Adrenal gland (tissue), 12 donors: ENCODE data around the gene CDC25B. TPM values are rescaled to one million over a fixed set of nuclear protein-coding genes. Genes with fewer than 3 reads are reported as not detected.

Source experiments
- DNase-seq, 7 donors: peaks; one replicate each; pipeline ENCODE4 v3.0.0-alpha.2; 2019 to 2020
- H3K27ac ChIP-seq, 5 donors: fragments of 200-600 bp; sonication (generic) in 4 of 5; 1 replicate in 3 of 5; 2 replicates in 2 of 5; pipeline versions ENCODE4 v1.5.1 to v1.8.0; 2016 to 2020; ENCODE audit warnings: mild to moderate bottlenecking in 1 of 5
- H3K27me3 ChIP-seq: fragments of 200-600 bp; 2 replicates; pipeline ENCODE4 v1.8.0; 2021
- H3K36me3 ChIP-seq, 2 donors: fragments of 200-600 bp; replicated peaks in 1 of 2; 1 replicate in 1 of 2; 2 replicates in 1 of 2; pipeline versions ENCODE4 v1.5.1 to v1.8.0; 2018 to 2022
- H3K4me1 ChIP-seq, 2 donors: fragments of 200-600 bp; replicated peaks in 1 of 2; 1 replicate in 1 of 2; 2 replicates in 1 of 2; pipeline versions ENCODE4 v1.5.1 to v1.8.0; 2018 to 2021
- H3K4me3 ChIP-seq, 4 donors: fragments of 200-600 bp; sonication (generic) in 3 of 4; one replicate each; pipeline ENCODE4 v1.5.1; 2016 to 2018
- H3K9me3 ChIP-seq, 3 donors: fragments of 200-600 bp; sonication (generic) in 1 of 3; replicated peaks in 1 of 3; 1 replicate in 2 of 3; 2 replicates in 1 of 3; pipeline versions ENCODE4 v1.5.1 to v1.8.0; 2016 to 2021
- POLR2A ChIP-seq, 2 donors: fragments of 450-650 bp; IDR thresholded peaks; one replicate each; pipeline ENCODE4 v1.6.1; 2017; ENCODE audit warnings: antibody characterized with exemption in 2 of 2, mild to moderate bottlenecking in 2 of 2, moderate library complexity in 1 of 2
- WGBS, 4 donors: extraction: QIAGEN DNeasy Blood & Tissue Kit in 2 of 4; methylation state at CpG; one replicate each; pipeline versions ENCODE4 v1.1.5 to v1.1.7; 2013 to 2017; 5-methylcytosine and 5-hydroxymethylcytosine counted together
- intact Hi-C, 2 donors: fragments of 100-400 bp; cut with DNase I; formaldehyde crosslinking; loops; one replicate each; pipeline versions ENCODE4 v1.14.1 to v1.15.0; 2022 to 2023
- polyA plus RNA-seq, 3 donors: library from polyadenylated mRNA; stranded (reverse); fragments of 200-250 nt in 2 of 3; fragments of 350-450 nt in 1 of 3; fragmentation: Illumina TruSeq in 1 of 3; extraction: RNeasy Lipid Tissue Mini Kit (QIAGEN cat#74804) in 1 of 3; gene quantifications; one replicate each; pipeline ENCODE4 v1.2.3, GENCODE V29; 2013 to 2014
- total RNA-seq, 9 donors: library from RNA; depleted of rRNA in 4 of 9; stranded (reverse); fragments of >200 nt in 4 of 9; fragments of 120-200 nt in 1 of 9; fragmentation: NEBNext Ultra II Directional in 1 of 9; extraction: Animal tissue kit (Norgen Biotek cat#: 25700) in 1 of 9; gene quantifications; one replicate each; pipeline versions ENCODE4 v1.1.0 to v1.2.4, GENCODE V29; 2013 to 2023
- TF ChIP-seq, protein P1 (sequence below), 6 experiments: fragments of 450-650 bp in 4 of 6; fragments of 200-600 bp in 2 of 6; sonication (generic) in 1 of 6; IDR thresholded peaks; 1 replicate in 5 of 6; 2 replicates in 1 of 6; pipeline versions ENCODE4 v1.5.1 to v1.8.0; 2016 to 2021; ENCODE audit warnings: antibody characterized with exemption in 6 of 6, mild to moderate bottlenecking in 2 of 6, moderate library complexity in 1 of 6
- donor health status: healthy with polysubstance abuse.
- donor health status: Bipolar disorder and iron deficiency.
- donor health status: DM: yes; HTN: yes; CAD: no.
- donor health status: DM: no; HTN: no; CAD: no.
- donor health status: DM: no; HTN: no; CAD: no.
- donor health status: DM: yes; HTN: yes; CAD: no.

The CDC25B gene
- total and polyA plus RNA-seq, 12 donors, result 5.5 to 61.7 (median 14.7) TPM

- Histone ChIP-seq H3K27ac (no peak overlapping the region), H3K9me3 (no peaks in the 10 kb centered on the region), H3K4me3 (no peak overlapping the region), H3K27me3 (no peaks in the 10 kb centered on the region), H3K36me3 (peaks cover 0 to 46% of the 10 kb centered on the region in 2 donors), H3K4me1 (peaks cover 29 to 37% of the 10 kb centered on the region in 2 donors)
- TF ChIP-seq POLR2A (IDR thresholded peaks at IDR 0.05), result no peak
- TF ChIP-seq, protein P1, sequence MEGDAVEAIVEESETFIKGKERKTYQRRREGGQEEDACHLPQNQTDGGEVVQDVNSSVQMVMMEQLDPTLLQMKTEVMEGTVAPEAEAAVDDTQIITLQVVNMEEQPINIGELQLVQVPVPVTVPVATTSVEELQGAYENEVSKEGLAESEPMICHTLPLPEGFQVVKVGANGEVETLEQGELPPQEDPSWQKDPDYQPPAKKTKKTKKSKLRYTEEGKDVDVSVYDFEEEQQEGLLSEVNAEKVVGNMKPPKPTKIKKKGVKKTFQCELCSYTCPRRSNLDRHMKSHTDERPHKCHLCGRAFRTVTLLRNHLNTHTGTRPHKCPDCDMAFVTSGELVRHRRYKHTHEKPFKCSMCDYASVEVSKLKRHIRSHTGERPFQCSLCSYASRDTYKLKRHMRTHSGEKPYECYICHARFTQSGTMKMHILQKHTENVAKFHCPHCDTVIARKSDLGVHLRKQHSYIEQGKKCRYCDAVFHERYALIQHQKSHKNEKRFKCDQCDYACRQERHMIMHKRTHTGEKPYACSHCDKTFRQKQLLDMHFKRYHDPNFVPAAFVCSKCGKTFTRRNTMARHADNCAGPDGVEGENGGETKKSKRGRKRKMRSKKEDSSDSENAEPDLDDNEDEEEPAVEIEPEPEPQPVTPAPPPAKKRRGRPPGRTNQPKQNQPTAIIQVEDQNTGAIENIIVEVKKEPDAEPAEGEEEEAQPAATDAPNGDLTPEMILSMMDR (IDR thresholded peaks at IDR 0.05), result no peak
- no peak for DNase-seq
- 81 to 95% (median 86%) methylated on average over 11 of the region's 11 CpGs for WGBS, 4 donors
- intact Hi-C loops, result no loop called here
These were observed 8.2 kb downstream of the CDC25B start for GRCh38 chr20:3804254-3804751.

- peaks cover 29 to 37% of the 10 kb centered on the region in 2 donors for H3K4me1 ChIP-seq
These were observed 8.7 kb downstream of the CDC25B start for GRCh38 chr20:3804781-3805180.

DNA sequence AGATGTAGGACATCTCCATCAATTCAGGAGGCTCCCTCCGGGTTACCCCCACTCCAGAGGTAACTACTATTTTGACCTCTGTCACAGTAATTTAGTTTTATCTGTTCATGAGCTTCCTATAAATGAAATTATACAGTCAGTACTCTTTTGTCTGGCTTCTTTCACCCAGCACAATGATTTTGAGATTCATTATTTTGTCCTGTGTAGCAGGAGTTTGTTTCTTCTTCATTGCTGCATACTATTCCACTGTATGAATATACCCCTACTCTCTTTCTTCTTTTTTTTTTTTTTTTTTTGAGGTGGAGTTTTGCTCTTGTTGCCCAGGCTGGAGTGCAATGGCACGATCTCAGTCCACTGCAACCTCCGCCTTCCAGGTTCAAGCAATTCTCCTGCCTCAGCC lies 12.4 kb downstream of the CDC25B start:
- intact Hi-C loops, result no loop called here
- peak overlapping the region in 1 of 4 donors; percentile 37 for H3K4me3 ChIP-seq
- TF ChIP-seq POLR2A (IDR thresholded peaks at IDR 0.05), result no peak
- TF ChIP-seq, protein P1 (IDR thresholded peaks at IDR 0.05), result no peak
- H3K9me3 ChIP-seq, result no peaks in the 10 kb centered on the region
- WGBS, 4 donors, result 85 to 94% (median 88%) methylated on average over 3 of the region's 3 CpGs
- H3K27me3 ChIP-seq, result no peaks in the 10 kb centered on the region
- peak overlapping the region; percentile 92 to 97 (median 96) for H3K27ac ChIP-seq
- peaks cover 41 to 67% of the 10 kb centered on the region in 2 donors for H3K4me1 ChIP-seq
- DNase-seq, result no peak
- H3K36me3 ChIP-seq, result peaks cover 0 to 13% of the 10 kb centered on the region in 2 donors

More at GRCh38 chr20:3804781-3805180, 8.7 kb downstream of the CDC25B start:
- DNase-seq, result peak in 1 of 7 donors; percentile 24
- TF ChIP-seq POLR2A (IDR thresholded peaks at IDR 0.05), result no peak
- TF ChIP-seq, protein P1 (IDR thresholded peaks at IDR 0.05), result no peak
- H3K9me3 ChIP-seq, result no peaks in the 10 kb centered on the region
- intact Hi-C loops, result no loop called here
- H3K27me3 ChIP-seq, result no peaks in the 10 kb centered on the region
- WGBS, 4 donors, result 86 to 94% (median 93%) methylated on average over 2 to 11 of the region's 11 CpGs
- no peak overlapping the region for H3K4me3 ChIP-seq
- H3K27ac ChIP-seq, result no peak overlapping the region
- H3K36me3 ChIP-seq, result peaks cover 0 to 46% of the 10 kb centered on the region in 2 donors

DNA sequence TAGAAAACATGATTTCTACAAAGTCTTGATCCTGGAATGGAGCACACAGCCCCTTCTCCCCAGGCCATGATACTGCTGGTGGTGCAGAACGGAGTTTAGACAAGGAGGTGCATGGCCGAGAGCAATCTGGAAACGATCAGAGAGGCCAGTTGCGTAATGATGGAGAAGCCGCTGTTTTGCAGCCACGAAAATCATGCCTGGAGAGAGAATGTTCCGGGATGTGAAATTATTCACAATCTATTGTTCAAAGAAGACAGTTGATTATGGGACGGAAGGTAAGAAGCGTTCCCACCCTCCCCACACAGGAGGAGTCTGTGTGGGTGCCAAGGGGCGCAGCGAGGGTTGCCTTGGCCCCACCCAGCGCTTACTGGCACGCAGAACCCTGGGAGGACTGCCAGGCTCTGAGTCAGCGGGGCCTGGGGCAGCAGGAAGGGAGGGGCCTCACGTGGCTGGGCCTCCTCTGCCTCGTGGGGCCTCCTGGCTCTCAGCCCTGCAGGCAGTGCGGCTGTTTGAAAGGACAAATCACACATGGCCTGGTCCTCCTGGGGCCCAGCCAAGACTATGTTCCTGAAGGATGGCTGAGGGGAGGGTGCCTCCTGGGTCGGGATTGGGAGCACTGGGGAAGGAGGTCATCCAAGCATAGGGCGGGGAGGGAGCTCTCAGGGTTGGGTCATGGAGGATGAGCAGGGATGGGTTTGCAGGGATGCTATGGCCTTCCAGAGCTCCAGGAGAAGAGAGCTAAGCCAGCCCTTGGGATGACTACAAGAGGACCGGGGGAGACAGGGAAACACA lies 15.6 kb downstream of the CDC25B start:
- H3K4me1 ChIP-seq, result peaks cover 35 to 55% of the 10 kb centered on the region in 2 donors
- H3K27ac ChIP-seq, result peak overlapping the region; percentile 82 to 97 (median 93)
- 1 to 3% (median 1%) methylated on average over 16 to 20 of the region's 20 CpGs for WGBS, 4 donors
- H3K27me3 ChIP-seq, result no peaks in the 10 kb centered on the region
- TF ChIP-seq POLR2A (IDR thresholded peaks at IDR 0.05), result peak; percentile 75 to 84
- TF ChIP-seq, protein P1 (IDR thresholded peaks at IDR 0.05), result peak in 2 of 6 experiments; percentile 3 to 4
- DNase-seq, result peak; percentile 99 to 100 (median 99)
- no peaks in the 10 kb centered on the region for H3K9me3 ChIP-seq
- intact Hi-C loops, result no loop called here
- H3K36me3 ChIP-seq, result no peaks in the 10 kb centered on the region
- peak overlapping the region in 2 of 4 donors; percentile 5 to 49 for H3K4me3 ChIP-seq
